T-helper 2 cell (primary cell): ENCODE data around the gene PDE8A.
"Not testable (repeated sequence)": the region's sequence is repeated elsewhere in the genome, so short reads cannot be mapped to it uniquely, and the experiment has no call there.

ENCODE experiments used
- DNase-seq, 5 experiments: peaks; one replicate each; pipeline versions ENCODE4 v3.0.0 to v3.0.0-alpha.2; 2012 to 2022

Gene PDE8A

DNA sequence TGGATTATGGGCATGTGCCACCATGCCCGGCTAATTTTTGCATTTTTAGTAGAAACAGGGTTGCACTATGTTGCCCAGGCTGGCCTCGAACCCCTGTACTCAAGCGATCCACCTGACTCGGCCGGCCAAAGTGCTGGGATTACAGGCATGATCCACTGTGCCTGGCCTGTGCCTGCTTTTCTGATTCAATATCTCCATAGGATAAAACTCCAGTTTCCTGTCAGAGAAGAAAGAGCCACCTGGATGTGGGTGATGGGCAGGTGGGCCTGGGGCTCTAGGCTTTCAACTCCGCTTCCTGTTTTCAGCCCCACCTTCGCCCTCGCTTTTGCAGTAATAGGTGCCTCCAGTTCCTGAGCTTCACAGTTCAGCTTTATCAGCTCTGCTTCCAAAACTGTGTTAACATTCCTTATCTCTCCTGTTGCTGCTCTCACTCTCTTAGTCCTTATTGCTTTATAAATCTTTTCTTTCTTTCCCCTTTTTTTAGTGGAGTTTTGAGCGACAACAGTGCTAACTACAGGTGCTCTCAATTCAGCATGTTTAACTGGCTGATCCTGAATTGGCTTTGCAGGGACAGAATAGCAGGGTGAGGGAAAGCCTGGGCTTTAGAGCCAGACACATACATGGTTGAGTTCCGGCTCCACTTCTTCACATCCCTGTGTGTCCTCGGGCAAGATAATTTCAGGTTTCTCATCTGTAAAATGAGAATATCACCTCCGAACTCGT is 21.1 kb upstream of the PDE8A start:
- no peak for DNase-seq

DNA sequence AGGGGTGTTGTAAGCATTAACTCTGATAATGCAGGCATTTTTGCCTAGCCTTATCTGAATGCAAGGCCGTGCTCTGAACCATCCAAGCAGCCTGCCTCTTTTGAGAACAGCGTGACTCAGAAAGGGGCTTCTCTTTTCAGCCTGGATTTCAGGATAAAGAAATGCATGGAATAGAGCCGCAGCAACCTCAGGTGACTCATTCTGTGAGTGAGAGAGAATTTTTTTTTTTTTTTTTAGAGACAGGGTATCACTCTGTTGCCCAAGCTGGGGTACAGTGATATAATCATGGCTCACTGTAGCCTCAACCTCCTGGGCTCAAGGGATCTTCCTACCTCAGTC is 20.6 kb upstream of the PDE8A start:
- DNase-seq = no peak

DNA sequence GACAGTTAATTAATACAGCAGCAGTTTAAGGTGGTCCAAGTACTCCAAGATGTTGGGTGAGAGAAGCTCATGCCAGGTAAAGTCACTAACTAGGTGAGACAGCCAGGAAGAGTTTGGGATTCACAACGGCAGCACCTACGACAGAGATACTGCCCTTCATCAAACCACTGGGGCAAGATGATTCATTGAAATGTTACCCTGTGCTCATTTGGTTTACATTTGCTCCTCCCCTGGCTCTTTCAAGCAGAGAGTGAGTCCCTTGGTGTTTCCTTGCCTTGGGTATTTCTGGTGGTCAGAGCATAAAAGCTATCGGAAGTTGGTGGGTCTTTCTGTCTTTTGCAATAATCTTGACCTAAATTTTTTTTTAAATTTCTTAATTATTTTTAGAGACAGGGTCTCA is 19.9 kb upstream of the PDE8A start:
- DNase-seq = no peak

DNA sequence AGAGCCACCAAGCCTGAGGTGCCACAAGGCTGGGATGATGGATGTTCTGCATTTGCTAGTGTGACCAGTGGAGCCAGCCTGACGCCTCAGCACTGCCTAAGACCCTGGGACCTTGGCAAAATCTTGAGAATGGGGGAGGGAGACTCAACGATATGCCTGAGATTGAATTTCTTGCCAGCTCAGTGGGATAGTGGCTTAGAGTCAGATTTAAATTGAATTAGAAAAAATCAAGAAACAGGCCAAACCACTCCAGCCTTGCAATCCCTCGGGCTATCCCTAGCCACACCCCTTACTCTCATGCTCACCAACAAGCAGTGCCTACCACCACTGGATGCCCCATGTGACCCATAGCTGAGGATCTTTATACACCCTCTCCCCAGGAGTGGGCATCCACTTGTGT is 18.7 kb upstream of the PDE8A start:
- no peak for DNase-seq

- no peak for DNase-seq
These were observed 14.3 kb upstream of the PDE8A start for GRCh38 chr15:84967380-84967779.

- DNase-seq = no peak
These were observed 13.4 kb upstream of the PDE8A start for GRCh38 chr15:84968301-84968700.

- no peak for DNase-seq
These were observed 12.4 kb upstream of the PDE8A start for GRCh38 chr15:84969257-84969656.

DNA sequence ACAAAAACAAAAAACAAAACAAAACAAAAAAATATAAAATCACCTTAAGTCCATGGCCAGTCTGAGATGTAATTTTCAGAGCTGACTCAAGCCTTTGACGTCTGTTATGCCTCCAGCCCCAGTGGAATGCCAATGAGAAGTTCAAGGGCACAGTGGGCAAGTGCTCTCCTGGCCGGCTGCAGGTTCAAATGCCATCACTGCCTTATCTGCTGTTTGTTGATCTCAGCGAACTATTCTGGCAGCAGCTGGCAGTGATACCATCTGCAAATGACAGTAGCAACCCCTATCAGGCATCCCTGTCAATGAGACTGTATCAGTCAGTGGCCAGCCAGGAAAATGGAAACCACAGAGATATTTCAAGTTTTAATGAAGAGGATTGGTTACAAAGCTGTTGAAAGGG is 10.8 kb upstream of the PDE8A start:
- peak in 1 of 5 experiments; percentile 8 for DNase-seq

- DNase-seq = no peak
These were observed 7.9 kb upstream of the PDE8A start for GRCh38 chr15:84973492-84974460.

GRCh38 chr15:84975871-84976351 is 5.7 kb upstream of the PDE8A start:
- no peak for DNase-seq

DNA sequence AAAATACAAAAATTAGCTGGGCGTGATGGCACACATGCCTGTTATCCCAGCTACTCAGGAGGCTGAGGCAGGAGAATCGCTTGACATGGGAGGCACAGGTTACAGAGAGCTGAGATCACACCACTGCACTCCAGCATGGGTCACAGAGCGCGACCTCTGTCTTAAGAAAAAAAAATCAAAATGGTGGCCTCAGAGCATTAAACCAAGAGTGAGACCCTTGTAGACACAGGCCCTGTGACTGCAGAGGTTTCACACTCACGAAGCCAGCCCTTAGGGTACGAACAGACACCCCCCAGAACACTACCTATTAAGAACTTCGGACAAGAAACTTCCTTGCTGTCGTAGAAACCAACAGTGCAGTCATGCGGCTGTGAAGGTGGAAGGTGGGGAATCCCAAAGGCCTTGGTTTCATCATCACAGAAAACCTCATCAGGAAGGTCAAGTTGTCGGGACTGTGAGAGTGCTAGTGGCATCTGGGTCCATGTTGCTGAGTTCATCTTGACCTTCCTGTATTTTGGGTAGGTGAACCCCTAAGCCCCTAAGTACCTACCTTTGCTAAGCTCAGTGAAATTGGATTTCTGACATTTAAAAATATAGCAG is 4.8 kb upstream of the PDE8A start:
- DNase-seq = no peak

DNA sequence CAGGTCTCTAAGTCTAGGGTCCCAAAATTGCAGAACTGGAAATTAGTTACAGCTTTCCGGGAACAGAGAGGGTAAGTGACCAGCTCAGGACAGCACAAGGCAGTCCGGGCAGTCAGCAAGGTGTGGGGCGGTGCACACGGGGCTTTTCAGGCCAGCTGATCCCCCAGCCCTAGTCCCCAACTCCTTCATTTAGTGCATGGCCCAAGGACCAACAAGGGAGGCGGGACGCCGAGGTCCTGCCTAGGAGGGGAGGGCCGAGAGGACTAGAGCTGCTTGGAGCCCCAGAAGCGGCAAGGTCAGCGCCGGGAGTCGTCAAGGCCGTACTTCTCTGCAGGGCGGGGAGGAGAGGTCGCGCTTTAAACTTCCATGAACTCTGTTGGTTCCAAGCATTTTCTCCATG is 2.0 kb upstream of the PDE8A start:
- DNase-seq = no peak

GRCh38 chr15:84980196-84981053 is 1.2 kb upstream of the PDE8A start:
- DNase-seq = peak; percentile 75 to 92 (median 83)

DNA sequence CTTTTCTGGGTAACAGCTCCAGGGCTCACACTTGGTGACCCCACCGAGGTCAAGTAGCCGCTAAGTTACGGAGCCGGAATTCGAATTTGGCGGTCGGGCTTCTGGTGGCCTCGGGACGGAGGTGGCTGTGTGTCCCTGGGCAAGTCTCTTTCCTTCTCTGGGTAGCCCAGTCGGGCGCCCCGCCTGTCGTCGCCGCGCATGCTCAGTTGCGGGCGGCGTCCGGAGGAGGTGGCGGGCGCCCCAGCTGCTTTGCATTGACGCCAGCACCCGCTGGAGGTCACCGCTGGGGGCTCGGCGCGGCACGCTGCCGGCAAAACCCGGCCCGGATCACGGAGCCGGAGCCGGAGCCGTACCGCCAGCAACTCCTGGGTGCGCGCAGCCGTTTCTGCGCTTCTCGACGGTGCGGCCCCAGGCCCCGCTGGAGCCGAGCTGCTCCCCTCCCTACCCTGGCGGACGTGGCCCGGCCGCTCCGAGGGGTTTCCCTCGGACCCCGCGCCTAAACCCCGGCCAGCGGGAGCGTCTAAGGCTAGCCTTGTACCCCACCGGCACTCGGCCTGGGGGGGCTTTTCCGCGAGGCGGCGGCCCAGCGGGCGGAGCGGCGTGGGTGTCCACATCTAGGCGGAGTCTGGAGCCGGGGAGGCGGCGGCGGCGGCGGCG is 474 bp upstream of the PDE8A start:
- peak; percentile 91 to 98 (median 94) for DNase-seq

DNA sequence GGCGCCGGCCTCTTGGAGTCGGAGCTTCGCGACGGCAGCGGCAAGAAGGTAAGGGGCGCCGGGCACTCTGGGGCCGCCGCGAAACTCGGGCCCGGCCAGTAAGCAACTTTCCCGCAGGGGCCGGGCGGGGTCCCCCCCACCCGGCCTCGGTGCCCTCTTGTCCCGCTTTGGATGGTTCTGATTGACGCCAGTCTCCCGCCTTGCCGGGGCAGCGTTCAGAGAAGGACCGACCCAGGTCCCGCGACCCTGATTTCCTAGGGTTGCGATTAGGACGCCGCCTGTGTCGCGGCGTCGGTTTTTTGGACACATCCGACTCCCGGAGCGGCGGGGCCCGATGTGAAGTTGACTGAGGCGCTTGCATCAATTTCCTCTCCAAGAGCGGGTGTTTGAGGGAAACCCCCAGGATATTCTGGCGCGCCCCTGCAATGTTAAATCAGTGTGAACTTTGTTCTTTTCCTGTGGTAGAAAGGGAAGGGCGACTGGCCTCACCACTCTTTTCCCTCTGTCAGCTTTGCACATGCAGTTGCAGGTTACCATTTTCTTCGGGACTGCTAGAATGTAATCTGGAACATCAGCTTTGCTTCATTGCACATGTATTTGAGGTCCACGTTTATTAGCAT is 755 bp downstream of the PDE8A start:
- DNase-seq = peak; percentile 31 to 76 (median 49)

- no peak for DNase-seq
These were observed 1.6 kb downstream of the PDE8A start for GRCh38 chr15:84983294-84983693.

- peak in 1 of 5 experiments; percentile 24 for DNase-seq
These were observed 2.1 kb downstream of the PDE8A start for GRCh38 chr15:84983711-84984110.

GRCh38 chr15:84985158-84985557 is 3.5 kb downstream of the PDE8A start:
- no peak for DNase-seq

DNA sequence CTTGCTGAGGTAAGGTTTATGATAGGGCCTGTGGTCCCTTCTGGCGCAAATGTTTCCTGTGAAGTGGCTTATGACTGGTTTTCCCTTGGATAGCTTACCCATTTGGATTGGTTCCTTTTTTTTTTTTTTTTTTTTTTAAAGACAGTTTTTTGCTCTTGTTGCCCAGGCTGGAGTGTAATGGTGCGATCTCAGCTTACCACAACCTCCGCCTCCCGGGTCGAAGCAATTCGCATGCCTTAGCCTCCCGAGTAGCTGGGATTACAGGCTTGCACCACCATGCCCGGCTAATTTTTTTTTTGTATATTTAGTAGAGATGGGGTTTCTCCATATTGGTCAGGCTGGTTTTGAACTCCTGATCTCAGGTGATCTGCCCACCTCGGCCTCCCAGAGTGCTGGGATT is 5.7 kb downstream of the PDE8A start:
- not testable (repeated sequence) for DNase-seq

DNA sequence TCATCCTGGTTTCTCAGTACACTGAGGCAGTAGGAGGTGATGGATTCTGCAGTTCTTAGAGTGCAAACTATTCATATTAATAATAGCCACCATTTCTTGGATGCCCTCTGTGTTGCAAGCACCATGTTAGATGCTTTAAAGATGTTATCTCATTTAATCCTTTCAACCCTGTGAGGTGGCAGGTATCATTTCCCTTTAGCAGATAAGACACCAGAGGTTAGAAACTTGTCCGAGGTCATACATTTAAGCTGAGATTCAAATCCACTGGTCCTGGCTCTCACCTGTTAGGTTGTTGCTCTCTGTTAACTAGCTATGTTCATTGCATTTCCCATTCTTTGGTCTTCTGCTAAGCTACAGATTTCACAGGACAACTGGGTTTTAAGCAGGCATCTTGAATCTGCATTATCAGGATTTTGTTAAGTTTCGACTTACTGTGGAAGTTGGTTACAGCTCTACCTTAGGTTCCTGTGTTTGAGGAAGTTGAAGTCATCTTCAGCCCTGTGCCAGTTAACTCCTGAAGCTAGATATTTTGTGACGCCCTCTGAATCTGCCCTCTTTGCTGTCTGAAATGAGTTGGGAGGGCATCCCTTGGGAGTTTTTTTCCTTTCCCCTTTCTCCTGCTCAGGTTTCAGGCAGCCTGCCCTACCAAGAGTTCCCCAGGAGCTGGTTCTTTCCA is 6.4 kb downstream of the PDE8A start:
- peak in 1 of 5 experiments; percentile 72 for DNase-seq
